MCF 10A (cell line): ENCODE data around the gene PCYT2. TPM values are rescaled to one million over a fixed set of nuclear protein-coding genes. Genes with fewer than 3 reads are reported as not detected.

Experiments used
- BruUV-seq: library from RNA; stranded (reverse); fragments of 400-500 nt; replicated peaks from 2 replicates; lab custom pipeline; 2021; lab: Mats Ljungman, UMichigan
- CTCF ChIA-PET: fragments of 300-600 bp; sonication (Branson Sonifier 250); formaldehyde crosslinking; extraction: SDS; loops from one replicate; lab custom pipeline; 2021; ENCODE audit warnings: antibody characterized with exemption, inconsistent platforms; lab: Yijun Ruan, JAX
- POLR2A ChIA-PET: fragments of 300-600, 350-650 bp; sonication (Branson Sonifier 250); formaldehyde crosslinking; extraction: SDS; loops from one replicate; lab custom pipeline; 2020; ENCODE audit warnings: antibody characterized with exemption, inconsistent platforms; lab: Yijun Ruan, JAX
- DNase-seq: peaks from one replicate; pipeline ENCODE4 v3.0.0-alpha.2; 2018; ENCODE audit not compliant: unreplicated experiment
- H3K27ac Mint-ChIP-seq: one replicate; pipeline ENCODE4 v1.8.0; 2022; ENCODE audit warnings: mild to moderate bottlenecking, low read depth, mixed read lengths; ENCODE audit not compliant: unreplicated experiment
- H3K27me3 Mint-ChIP-seq: one replicate; pipeline ENCODE4 v1.8.0; 2022; ENCODE audit warnings: mixed read lengths; ENCODE audit not compliant: insufficient read depth, unreplicated experiment
- H3K36me3 Mint-ChIP-seq: one replicate; pipeline ENCODE4 v1.8.0; 2022; ENCODE audit warnings: mild to moderate bottlenecking, moderate library complexity, mixed read lengths; ENCODE audit not compliant: insufficient read depth, unreplicated experiment
- H3K4me1 Mint-ChIP-seq: one replicate; pipeline ENCODE4 v1.8.0; 2022; ENCODE audit warnings: mixed read lengths; ENCODE audit not compliant: insufficient read depth, unreplicated experiment
- H3K4me3 Mint-ChIP-seq: one replicate; pipeline ENCODE4 v1.8.0; 2022; ENCODE audit warnings: mild to moderate bottlenecking, moderate library complexity, mixed read lengths; ENCODE audit not compliant: unreplicated experiment
- H3K9me3 Mint-ChIP-seq: one replicate; pipeline ENCODE4 v1.8.0; 2022; ENCODE audit warnings: mixed read lengths; ENCODE audit not compliant: unreplicated experiment
- intact Hi-C: fragments of 100-400 bp; cut with micrococcal nuclease; formaldehyde crosslinking; loops from 2 replicates; pipeline ENCODE4 v1.14.1; 2022
- total RNA-seq: library from RNA; stranded (reverse); gene quantifications from 2 replicates; pipeline ENCODE4 v1.2.3, GENCODE V29; 2022
- TF ChIP-seq, protein P1 (sequence below): fragments of 200-600 bp; IDR thresholded peaks from one replicate; pipeline ENCODE4 v1.8.0; 2022; ENCODE audit warnings: antibody characterized with exemption, mild to moderate bottlenecking; ENCODE audit not compliant: unreplicated experiment

Gene PCYT2
- total RNA-seq, 1 experiment from 2014 or later, result 26.8 TPM

DNA sequence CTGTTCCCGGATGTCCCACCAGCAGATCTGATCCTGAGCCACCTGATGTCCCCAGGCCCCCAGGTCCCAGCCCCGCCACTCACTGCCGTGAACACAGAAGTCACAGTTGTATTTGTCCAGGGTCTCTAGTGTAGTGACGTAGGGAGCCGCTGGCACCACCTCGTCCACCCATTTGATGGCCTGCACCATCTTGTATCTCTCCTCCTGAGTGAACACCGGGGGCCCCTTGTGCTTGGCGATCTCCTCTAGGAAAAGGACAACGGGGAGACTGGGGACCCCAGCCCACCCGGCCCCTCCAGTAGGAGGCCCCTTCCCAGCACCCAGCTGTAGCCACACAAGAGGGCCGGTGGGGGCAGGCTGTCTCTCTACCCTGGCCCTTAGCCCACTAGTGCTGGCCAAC is 2.4 kb downstream of the PCYT2 start:
- H3K27ac Mint-ChIP-seq, result no peak overlapping the region
- peaks cover 30% of the 10 kb centered on the region for H3K36me3 Mint-ChIP-seq
- intact Hi-C loops, result no loop called here
- no peaks in the 10 kb centered on the region for H3K27me3 Mint-ChIP-seq
- DNase-seq, result no peak
- no peaks in the 10 kb centered on the region for H3K9me3 Mint-ChIP-seq
- ChIA-PET CTCF (no interaction called here), POLR2A (interaction anchor here (1.2 kb wide), 1 partner anchor 42 kb away, joined by 3 read pairs; no protein-coding TSS in a partner anchor)
- no TSS peak for BruUV-seq
- H3K4me3 Mint-ChIP-seq, result no peak overlapping the region
- peaks cover 20% of the 10 kb centered on the region for H3K4me1 Mint-ChIP-seq
- TF ChIP-seq, protein P1, sequence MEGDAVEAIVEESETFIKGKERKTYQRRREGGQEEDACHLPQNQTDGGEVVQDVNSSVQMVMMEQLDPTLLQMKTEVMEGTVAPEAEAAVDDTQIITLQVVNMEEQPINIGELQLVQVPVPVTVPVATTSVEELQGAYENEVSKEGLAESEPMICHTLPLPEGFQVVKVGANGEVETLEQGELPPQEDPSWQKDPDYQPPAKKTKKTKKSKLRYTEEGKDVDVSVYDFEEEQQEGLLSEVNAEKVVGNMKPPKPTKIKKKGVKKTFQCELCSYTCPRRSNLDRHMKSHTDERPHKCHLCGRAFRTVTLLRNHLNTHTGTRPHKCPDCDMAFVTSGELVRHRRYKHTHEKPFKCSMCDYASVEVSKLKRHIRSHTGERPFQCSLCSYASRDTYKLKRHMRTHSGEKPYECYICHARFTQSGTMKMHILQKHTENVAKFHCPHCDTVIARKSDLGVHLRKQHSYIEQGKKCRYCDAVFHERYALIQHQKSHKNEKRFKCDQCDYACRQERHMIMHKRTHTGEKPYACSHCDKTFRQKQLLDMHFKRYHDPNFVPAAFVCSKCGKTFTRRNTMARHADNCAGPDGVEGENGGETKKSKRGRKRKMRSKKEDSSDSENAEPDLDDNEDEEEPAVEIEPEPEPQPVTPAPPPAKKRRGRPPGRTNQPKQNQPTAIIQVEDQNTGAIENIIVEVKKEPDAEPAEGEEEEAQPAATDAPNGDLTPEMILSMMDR, result no peak

DNA sequence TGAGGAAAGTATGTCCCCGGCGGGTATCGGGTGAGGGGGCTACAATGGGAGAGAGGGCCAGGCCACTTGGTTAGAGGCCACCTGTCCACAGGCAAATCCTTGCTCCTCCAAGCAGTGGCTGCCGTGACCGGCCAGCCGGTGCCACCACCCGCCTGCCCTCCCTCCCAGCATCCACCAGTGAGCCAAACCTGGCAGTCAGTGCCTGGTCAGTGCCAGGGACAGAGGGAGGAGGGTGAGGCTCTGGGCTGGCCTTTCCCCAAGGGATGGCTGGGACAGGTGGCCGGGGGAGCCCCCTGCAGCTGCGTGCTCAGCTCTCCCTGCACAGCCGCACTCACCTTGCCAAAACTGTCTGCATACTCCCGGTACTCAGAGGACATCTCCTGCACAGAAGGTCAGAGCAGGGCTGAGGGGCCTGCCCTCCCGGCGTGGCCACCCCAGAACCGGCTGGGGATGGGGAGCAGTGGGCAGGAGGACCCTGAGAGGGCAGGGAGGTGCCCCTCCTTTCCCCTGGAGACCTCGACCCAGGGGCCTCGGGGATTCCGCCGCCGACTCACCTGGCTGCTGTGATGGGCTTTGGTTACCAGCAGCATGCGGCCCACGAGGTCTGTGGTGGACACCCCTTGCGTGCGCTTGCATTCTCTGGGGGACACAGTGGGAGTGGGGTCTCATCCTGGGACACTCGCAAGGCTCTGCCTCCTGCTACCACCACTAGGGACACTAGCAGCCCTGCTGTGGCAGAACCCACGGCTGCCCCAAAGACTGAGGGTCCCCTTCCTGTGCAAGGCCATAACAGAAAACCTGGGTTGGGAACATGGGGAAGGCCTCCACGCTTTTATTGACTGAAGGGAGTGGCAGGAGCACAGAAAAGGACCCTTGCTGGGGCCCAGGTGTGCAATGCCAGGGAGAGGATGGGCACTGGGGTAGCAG is 3.7 kb downstream of the PCYT2 start:
- intact Hi-C loops, result no loop called here
- POLR2A ChIA-PET, result interaction anchor here (0.6 to 0.7 kb wide), 2 partner anchors 17 to 402 kb away, joined by 3 read pairs; no protein-coding TSS in a partner anchor
- Mint-ChIP-seq H3K36me3 (peaks cover 23% of the 10 kb centered on the region), H3K4me1 (peaks cover 8% of the 10 kb centered on the region), H3K9me3 (no peaks in the 10 kb centered on the region), H3K27me3 (no peaks in the 10 kb centered on the region), H3K27ac (no peak overlapping the region), H3K4me3 (no peak overlapping the region)
- CTCF ChIA-PET, result no interaction called here
- DNase-seq, result no peak
- TF ChIP-seq, protein P1, result no peak
- no TSS peak for BruUV-seq

DNA sequence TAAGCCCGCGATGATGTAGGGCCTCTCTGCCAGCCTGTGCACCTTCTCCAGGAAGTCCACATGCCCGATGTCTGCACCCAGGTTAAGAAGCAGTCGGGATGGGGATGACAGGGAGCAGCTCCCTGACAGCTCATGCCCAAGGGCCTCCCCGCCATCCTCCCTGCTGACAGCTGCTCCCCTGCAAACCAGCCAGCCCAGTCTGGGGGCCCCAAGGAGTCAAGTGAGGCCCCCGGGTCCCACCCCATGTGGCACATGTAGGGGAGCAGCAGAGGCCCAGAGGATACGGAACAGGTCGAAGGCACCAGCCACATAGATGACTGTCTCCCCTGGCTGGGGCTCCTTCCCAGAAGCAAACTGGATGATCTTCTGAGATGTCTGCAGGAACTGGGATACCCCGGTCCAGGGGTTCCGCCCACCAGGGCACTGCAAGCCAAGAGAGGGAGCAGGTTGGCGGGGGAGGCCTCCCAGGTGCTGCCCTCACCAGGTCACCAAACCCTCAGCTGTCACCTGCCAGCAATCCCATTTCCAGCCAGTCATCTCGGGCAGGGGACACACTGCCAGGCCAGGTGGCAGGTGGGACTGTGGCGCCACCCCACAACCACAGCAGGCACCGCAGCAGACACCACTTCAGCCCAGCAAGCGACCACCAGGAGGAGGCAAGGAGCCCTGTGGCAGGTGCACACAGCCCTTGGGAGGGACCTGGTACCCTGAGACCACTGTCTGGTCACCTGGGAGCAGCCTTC is 4.6 kb downstream of the PCYT2 start:
- H3K4me1 Mint-ChIP-seq, result no peaks in the 10 kb centered on the region
- BruUV-seq, result no TSS peak
- no peaks in the 10 kb centered on the region for H3K27me3 Mint-ChIP-seq
- H3K9me3 Mint-ChIP-seq, result no peaks in the 10 kb centered on the region
- TF ChIP-seq, protein P1, result no peak
- intact Hi-C loops, result no loop called here
- H3K4me3 Mint-ChIP-seq, result no peak overlapping the region
- peaks cover 15% of the 10 kb centered on the region for H3K36me3 Mint-ChIP-seq
- POLR2A ChIA-PET, result interaction anchor here (0.6 to 1.2 kb wide), 2 partner anchors 14 to 403 kb away, joined by 3 to 6 read pairs; no protein-coding TSS in a partner anchor
- no peak overlapping the region for H3K27ac Mint-ChIP-seq
- DNase-seq, result no peak
- CTCF ChIA-PET, result no interaction called here

DNA sequence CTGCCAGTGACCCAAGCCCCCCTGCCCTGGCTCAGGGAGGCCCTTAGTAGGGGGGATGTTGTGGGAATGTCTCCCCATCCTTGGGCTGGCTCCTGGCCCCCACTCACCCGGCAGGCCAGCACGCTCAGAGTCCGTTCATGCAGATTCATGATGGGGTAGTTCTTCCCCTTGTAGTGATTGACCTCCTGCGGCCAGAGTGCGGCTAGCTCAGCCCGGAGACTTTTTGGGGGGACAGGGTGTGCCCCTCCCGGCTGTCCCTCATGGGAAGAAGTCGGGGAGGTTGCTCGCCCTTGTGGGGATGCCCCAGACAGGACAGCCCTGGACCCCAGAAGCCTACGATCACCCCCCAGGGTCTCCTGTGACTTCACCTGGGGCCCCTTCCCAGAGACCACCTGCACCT is 5.2 kb downstream of the PCYT2 start:
- DNase-seq, result no peak
- ChIA-PET POLR2A (interaction anchor here (0.6 to 1.2 kb wide), 3 partner anchors 8 to 14 kb away, joined by 3 to 6 read pairs (median 6); no protein-coding TSS in a partner anchor), CTCF (no interaction called here)
- Mint-ChIP-seq H3K36me3 (peaks cover 17% of the 10 kb centered on the region), H3K4me3 (no peak overlapping the region), H3K27me3 (no peaks in the 10 kb centered on the region), H3K27ac (no peak overlapping the region), H3K9me3 (no peaks in the 10 kb centered on the region), H3K4me1 (peaks cover 3% of the 10 kb centered on the region)
- intact Hi-C loops, result no loop called here
- no TSS peak for BruUV-seq
- TF ChIP-seq, protein P1, result no peak
